CD1c-positive myeloid dendritic cell (primary cell): ENCODE measurements around the gene OR8S1.

ENCODE experiments used
- DNase-seq: peaks from one replicate; pipeline ENCODE4 v3.0.0-alpha.2; 2016; ENCODE audit errors: extremely low spot score

OR8S1 gene

DNA sequence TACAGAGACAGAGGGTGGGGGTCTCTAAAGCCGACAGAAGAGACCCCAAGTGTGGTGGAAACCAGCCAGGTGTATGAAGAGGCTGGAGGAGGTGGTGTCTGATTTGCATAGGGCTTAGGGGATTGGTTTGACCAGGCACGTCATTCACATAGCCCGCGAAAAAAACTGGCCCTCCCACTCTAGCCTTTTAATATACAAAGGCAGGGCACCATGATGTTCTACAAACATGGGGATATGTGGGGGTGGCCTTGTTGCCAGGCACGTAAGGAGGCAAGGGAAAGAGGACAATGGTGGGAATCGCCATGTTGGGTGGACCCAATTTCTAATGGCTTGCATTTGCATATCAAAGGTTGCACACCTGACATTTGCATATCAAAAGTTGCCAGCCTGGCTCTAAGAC lies 31.2 kb downstream of the OR8S1 start:
- no peak for DNase-seq

DNA sequence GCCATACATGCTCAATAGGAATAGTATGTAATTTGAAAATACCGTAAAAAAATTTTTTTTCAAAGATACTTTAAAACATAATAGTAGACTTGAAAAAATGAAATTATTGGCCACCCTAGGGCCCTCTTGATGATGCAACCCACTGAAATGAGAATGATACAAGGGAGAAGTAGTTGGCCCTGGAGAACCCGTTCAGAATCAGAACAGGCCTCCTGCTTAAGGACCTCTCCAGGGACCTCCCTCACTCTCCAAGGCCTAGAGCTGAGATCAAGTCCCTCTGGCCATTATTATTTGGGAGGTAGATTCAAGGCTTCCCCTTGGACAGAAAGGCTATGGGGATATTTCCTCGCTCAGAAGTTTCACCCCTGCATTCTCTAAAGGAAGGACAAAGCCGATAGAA lies 32.5 kb downstream of the OR8S1 start:
- DNase-seq, result no peak

DNA sequence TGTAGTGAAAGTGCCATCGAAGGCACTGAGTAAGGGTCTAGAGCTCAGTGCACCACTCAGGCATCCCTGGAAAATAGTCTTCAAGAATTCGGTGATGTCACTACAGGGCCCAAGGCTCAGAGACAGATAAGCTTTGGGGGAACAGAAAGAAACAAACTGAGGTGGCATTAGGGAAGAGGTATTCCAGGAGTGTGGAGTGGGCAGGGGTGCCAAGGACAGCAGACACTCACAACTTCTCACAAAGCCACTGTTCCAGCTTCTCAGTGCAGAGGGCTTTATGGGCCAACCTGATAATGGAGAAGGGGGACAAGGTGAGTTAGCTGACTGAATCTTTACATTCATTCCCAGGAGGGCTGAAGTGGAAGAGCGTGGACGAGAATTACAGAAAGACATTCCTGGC lies 42.3 kb downstream of the OR8S1 start:
- no peak for DNase-seq

DNA sequence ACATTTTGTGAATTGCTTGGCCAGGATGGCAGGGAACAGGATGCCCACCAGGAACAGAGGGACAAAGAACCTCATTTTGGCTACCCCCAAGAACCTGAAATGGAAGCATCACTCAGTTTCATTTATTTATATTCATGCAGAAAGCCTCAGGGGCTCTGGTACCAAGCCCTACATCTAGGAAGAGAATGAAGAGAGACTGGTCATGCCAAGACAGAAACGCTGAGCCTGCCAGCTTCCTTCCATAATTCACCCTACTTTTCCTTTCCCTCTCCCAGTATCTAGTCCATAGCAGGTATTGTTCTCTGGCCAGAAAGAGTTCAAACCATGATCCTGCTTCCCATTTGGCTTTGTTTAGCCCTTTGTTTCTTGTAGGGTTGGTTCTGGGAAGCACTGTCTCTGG lies 44.5 kb downstream of the OR8S1 start, which contains the start of gene LALBA:
LALBA (minus strand) TSS at position 101 of the 400 bp plus-strand sequence; CDS start at position 75, 26 bp downstream.
- DNase-seq, result no peak

DNA sequence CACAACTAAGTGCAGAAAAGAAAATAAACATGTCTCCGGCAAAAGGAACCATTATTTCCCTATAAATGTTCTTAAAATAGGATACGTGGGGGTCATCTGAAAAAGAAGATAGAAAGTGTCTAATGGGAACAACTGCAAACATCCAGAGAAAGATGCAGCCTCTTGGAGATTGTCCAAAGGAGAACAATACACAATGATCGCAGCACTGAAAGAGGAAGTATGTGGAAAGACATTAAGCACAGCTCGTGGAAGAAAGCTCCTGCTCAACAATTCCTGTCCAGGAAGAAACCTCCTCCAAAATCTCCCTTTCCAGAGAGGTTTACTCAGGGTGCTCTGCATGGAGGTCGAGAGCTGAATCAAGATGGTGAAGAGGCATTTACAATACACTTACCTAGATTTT lies 46.9 kb downstream of the OR8S1 start:
- no peak for DNase-seq
